HG03103 (cell line): Measurements from ENCODE around the gene TLCD1.
"Not testable (repeated sequence)": the region's sequence is repeated elsewhere in the genome, so short reads cannot be mapped to it uniquely, and the experiment has no call there.

Experiments used
- ATAC-seq: cut with Tn5 transposase; IDR thresholded peaks from one replicate; pipeline ENCODE4 v1.9.1; 2021; ENCODE audit warnings: low read depth; ENCODE audit not compliant: unreplicated experiment

The TLCD1 gene

GRCh38 chr17:28747051-28747691, 21.1 kb upstream of the TLCD1 start:
- no peak for ATAC-seq

GRCh38 chr17:28746611-28747050, 20.6 kb upstream of the TLCD1 start:
- no peak for ATAC-seq

GRCh38 chr17:28745786-28746411, 19.9 kb upstream of the TLCD1 start:
- ATAC-seq: no peak

GRCh38 chr17:28744972-28745785, 19.1 kb upstream of the TLCD1 start:
- ATAC-seq: no peak

GRCh38 chr17:28744104-28744971, 18.3 kb upstream of the TLCD1 start:
- ATAC-seq: peak; percentile 21

- ATAC-seq: peak; percentile 48
Observed at GRCh38 chr17:28743243-28744103, 17.4 kb upstream of the TLCD1 start, which contains the start of gene TRAF4. Gene TRAF4 (plus strand): TSS chr17:28744011. CDS start chr17:28744113, 102 bp downstream.

GRCh38 chr17:28741358-28742349, 15.6 kb upstream of the TLCD1 start:
- no peak for ATAC-seq

- ATAC-seq: no peak
Observed at GRCh38 chr17:28740406-28741357, 14.6 kb upstream of the TLCD1 start.

- ATAC-seq: no peak
Observed at GRCh38 chr17:28738680-28739384, 12.8 kb upstream of the TLCD1 start.

- ATAC-seq: no peak
Observed at GRCh38 chr17:28737770-28738679, 12.0 kb upstream of the TLCD1 start.

GRCh38 chr17:28737316-28737715, 11.3 kb upstream of the TLCD1 start:
- no peak for ATAC-seq

- ATAC-seq: not testable (repeated sequence)
Observed at GRCh38 chr17:28735913-28736769, 10.1 kb upstream of the TLCD1 start.

- no peak for ATAC-seq
Observed at GRCh38 chr17:28735242-28735722, 9.2 kb upstream of the TLCD1 start.

- ATAC-seq: no peak
Observed at GRCh38 chr17:28734712-28735241, 8.7 kb upstream of the TLCD1 start.
